ENCODE results near the gene TRABD2B. TPM values are rescaled to one million over a fixed set of nuclear protein-coding genes. Genes with fewer than 3 reads are reported as not detected.

The TRABD2B gene
- total and polyA plus RNA-seq, 2 of the 13 experiments (the other 11 are each of a cell fraction or from before 2014, with no cell fraction given): 0.04 TPM; not detected in 1

- TF ChIP-seq ZFP91 (CRISPR knock-in tag; IDR thresholded peaks at IDR 0.05; ENCODE audit: borderline replicate concordance) (0 out of 2 replicates have a peak, but pooled peaks have one; percentile 16), ZBTB26 (CRISPR knock-in tag; IDR thresholded peaks at IDR 0.05; ENCODE audit: borderline replicate concordance) (peak; percentile 64; the same call in 1 of the 2 replicates), HOXA5 (CRISPR knock-in tag; IDR thresholded peaks at IDR 0.05) (0 out of 2 replicates have a peak, but pooled peaks have one; percentile 60), ZUFSP (CRISPR knock-in tag; IDR thresholded peaks at IDR 0.05; ENCODE audit: borderline replicate concordance) (no peak), CREB3 (CRISPR knock-in tag; IDR thresholded peaks at IDR 0.05) (no peak), SCMH1 (CRISPR knock-in tag; IDR thresholded peaks at IDR 0.05; ENCODE audit: borderline replicate concordance) (no peak), RFX1 (IDR thresholded peaks at IDR 0.05) (no peak), WIZ (CRISPR knock-in tag; IDR thresholded peaks at IDR 0.05) (no peak), SP4 (CRISPR knock-in tag; IDR thresholded peaks at IDR 0.05) (no peak), ZBTB43 (CRISPR knock-in tag; conservative IDR thresholded peaks at IDR 0.05) (0 out of 2 replicates have a peak, but pooled peaks have one; percentile 31), ERF (CRISPR knock-in tag; IDR thresholded peaks at IDR 0.05) (0 out of 2 replicates have a peak, but pooled peaks have one; percentile 27), HNF4A (CRISPR knock-in tag; IDR thresholded peaks at IDR 0.05) (0 out of 2 replicates have a peak, but pooled peaks have one; percentile 24), CREM (IDR thresholded peaks at IDR 0.05) (no peak), CREM (CRISPR knock-in tag; IDR thresholded peaks at IDR 0.05) (no peak), MEIS1 (CRISPR knock-in tag; IDR thresholded peaks at IDR 0.05; ENCODE audit: borderline replicate concordance) (no peak), GFI1 (CRISPR knock-in tag; IDR thresholded peaks at IDR 0.05; ENCODE audit: borderline replicate concordance) (no peak), XRCC5 (optimal IDR thresholded peaks at IDR 0.05; ENCODE audit: low read length) (peak; percentile 25), ZNF496 (CRISPR knock-in tag; IDR thresholded peaks at IDR 0.05; ENCODE audit: insufficient replicate concordance) (no peak)
Measured at GRCh38 chr1:47931395-47931794, 65.8 kb downstream of the TRABD2B start (continued).
